Measurements from ENCODE around the gene KCNB1.

KCNB1 gene

DNA sequence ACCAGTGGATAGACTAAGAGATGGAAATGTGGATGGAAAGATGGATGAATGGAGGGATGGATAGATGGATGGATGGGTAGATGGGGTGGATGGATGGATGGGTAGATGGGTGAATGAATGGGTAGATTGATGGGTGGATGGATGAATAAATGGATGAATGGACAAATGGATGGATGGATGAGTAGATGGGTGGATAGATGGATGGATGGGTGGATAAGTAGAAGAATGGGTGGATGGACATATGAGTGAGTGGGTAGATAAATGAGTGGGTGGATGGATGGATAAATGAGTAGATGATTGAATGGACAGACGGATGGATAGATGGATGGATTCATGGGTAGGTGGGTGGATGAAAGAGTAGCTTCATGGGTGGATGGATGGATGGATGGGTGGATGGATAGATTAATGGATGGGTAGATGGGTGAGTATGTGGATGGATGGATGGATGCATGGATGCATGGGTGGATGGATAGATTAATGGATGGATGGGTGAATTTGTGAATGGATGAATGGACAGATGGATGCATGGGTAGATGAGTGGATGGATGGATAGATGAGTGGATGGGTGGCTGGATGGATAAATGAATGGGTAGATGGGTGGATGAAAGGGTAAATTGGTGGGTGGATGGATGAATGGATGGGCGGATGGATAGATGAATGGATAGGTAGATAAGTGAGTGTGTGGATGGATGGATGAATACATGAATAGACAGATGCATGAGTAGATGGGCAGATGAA lies 29.5 kb upstream of the KCNB1 start:
- TF ChIP-seq, protein P1, sequence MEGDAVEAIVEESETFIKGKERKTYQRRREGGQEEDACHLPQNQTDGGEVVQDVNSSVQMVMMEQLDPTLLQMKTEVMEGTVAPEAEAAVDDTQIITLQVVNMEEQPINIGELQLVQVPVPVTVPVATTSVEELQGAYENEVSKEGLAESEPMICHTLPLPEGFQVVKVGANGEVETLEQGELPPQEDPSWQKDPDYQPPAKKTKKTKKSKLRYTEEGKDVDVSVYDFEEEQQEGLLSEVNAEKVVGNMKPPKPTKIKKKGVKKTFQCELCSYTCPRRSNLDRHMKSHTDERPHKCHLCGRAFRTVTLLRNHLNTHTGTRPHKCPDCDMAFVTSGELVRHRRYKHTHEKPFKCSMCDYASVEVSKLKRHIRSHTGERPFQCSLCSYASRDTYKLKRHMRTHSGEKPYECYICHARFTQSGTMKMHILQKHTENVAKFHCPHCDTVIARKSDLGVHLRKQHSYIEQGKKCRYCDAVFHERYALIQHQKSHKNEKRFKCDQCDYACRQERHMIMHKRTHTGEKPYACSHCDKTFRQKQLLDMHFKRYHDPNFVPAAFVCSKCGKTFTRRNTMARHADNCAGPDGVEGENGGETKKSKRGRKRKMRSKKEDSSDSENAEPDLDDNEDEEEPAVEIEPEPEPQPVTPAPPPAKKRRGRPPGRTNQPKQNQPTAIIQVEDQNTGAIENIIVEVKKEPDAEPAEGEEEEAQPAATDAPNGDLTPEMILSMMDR (IDR thresholded peaks at IDR 0.05; ENCODE audit: low read depth, low read length), result no peak

GRCh38 chr20:49510562-49511122 lies 28.2 kb upstream of the KCNB1 start:
- TF ChIP-seq, protein P1 (IDR thresholded peaks at IDR 0.05; ENCODE audit: low read depth, low read length), result no peak
- H3K4me3 ChIP-seq (ENCODE audit: low read depth, low read length), result no peak overlapping the region

More for the DNA sequence above, 29.5 kb upstream of the KCNB1 start:
- H3K4me3 ChIP-seq (ENCODE audit: low read depth, low read length), result no peak overlapping the region

DNA sequence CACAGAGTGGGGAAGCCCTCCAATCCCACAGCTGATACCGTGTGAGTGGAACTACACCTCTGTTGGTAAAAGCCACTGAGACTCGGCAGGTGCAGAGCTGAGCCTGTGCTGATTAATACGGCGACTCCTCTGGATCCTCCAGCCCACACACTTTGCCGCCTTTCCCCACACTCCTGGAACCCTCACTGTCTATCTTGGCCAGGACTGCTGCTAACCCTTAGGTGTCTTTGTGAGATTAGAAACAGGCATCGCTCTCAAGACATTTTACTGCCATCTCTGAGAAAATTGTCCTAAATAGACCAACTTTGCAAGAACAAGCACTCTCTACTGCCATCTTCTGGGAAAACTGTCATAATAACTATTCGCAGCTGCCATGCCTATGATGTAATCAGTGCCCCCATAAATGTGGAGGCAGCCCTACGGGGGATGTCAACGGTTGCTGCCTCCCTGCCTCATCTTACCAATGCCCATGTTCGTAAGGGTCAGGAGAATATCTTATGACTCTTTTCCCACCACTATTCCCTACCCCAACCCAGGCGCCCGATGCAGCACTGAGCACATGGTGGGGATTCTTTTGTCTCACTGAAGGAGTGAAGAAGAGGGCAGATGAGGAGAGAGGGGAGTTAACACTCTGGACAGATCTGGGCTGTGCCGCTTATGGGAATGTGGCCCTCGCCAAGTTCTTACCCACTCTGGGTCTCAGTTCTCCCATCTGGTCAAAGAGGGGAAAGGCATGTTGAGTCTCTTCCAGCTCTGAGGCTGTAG lies 26.1 kb upstream of the KCNB1 start:
- TF ChIP-seq, protein P1 (IDR thresholded peaks at IDR 0.05; ENCODE audit: low read depth, low read length), result peak; percentile 48; the same call in 1 of the 2 replicates

DNA sequence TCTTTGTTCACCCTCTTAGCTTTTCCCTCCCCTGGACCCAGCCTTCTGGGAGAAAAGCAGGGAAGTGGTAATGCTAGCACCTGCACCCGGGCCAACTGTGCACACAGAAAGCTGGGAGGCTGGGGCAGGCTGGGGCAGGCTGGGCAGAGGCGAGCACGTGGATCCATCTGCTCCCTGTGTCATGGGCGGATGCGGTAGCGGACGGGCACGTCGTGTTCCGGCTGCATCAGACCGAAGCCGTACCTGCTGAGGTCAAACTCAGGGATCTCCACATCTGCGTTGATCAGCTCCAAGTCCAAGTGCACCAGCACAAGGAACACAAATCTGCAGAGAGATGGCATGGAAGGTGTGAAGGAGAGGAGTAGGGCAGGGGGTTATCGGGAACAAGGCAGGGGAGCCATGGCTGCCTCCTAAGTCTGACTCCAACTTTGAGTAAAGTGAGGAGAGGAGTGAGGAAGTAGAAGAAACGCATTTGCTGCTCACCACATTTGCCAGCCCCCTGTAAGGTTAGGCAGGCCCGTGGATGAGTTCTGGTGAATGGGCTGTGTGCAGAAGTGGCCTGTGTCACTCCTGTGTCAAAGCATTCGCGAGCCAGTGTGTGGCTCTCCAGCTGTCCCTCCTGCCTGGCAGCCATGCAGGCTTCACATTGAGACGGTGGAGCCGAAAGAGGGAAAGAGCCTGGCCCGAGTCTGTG lies 25.4 kb upstream of the KCNB1 start:
- TF ChIP-seq, protein P1 (IDR thresholded peaks at IDR 0.05; ENCODE audit: low read depth, low read length), result no peak
- H3K4me3 ChIP-seq (ENCODE audit: low read depth, low read length), result no peak overlapping the region

More for the DNA sequence above, 26.1 kb upstream of the KCNB1 start:
- H3K4me3 ChIP-seq (ENCODE audit: low read depth, low read length), result no peak overlapping the region

DNA sequence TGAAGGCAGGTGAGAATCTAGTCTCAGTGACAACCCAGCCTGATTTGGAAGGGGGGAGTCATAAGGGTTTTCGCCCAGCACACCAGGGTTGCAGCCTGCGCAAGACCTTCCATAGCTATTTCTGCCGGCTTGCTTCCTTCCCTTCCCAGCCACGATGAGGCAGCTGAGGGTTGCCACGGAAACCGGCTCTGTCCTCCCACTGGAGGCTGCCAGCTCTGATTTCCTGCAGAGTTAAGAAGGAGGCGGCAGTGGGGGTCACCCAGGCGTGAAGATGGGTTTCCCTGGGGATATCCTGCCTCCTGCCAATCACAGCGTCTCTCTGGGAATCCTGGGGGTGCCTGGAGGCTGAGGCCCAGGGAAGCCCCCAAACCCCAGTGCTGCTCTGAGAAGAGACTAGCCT lies 23.1 kb upstream of the KCNB1 start:
- H3K4me3 ChIP-seq (ENCODE audit: low read depth, low read length), result no peak overlapping the region
- TF ChIP-seq, protein P1 (IDR thresholded peaks at IDR 0.05; ENCODE audit: low read depth, low read length), result no peak

DNA sequence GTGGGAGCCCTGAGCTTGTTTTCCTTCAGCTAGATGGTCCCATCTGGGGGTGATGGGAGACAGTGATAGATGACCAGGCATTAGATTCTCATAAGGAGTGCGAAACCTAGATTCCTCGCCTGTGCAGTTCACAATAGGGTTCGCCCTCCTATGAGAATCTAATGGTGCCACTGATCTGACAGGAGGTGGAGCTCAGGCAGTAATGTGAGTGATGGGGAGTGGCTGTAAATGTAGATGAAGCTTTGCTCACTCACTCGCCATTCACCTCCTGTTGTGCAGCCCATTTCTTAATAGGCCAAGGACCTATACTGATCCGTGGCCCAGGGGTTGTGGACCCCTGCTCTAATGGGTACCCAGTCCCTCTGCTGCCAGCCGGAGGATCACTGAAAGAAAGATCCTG lies 20.7 kb upstream of the KCNB1 start:
- TF ChIP-seq, protein P1 (IDR thresholded peaks at IDR 0.05; ENCODE audit: low read depth, low read length), result no peak
- no peak overlapping the region for H3K4me3 ChIP-seq (ENCODE audit: low read depth, low read length)
